Measurements from ENCODE around the gene TMEM120B. TPM values are rescaled to one million over a fixed set of nuclear protein-coding genes. Genes with fewer than 3 reads are reported as not detected.
A peak's percentile ranks its signal among the peaks of the same experiment; 100 is the strongest.

The TMEM120B gene
- total and polyA plus RNA-seq, 2 of the 13 experiments (the other 11 are each of a cell fraction or from before 2014, with no cell fraction given) = 7.1 to 12.9 TPM

GRCh38 chr12:121796855-121797751 is 84.6 kb downstream of the TMEM120B start (continued):
- TF ChIP-seq MBD4 (IDR thresholded peaks at IDR 0.05; ENCODE audit: borderline replicate concordance, low read length) (no peak), SRSF9 (IDR thresholded peaks at IDR 0.05; ENCODE audit: borderline replicate concordance, insufficient read depth, low read depth, low read length, poor library complexity, severe bottlenecking) (no peak), EHMT2 (IDR thresholded peaks at IDR 0.05; ENCODE audit: borderline replicate concordance, low read depth, low read length) (no peak), MTA1 (CRISPR knock-in tag; IDR thresholded peaks at IDR 0.05; ENCODE audit: borderline replicate concordance) (peak; percentile 73; the same call in 1 of the 2 replicates), ZNF749 (CRISPR knock-in tag; IDR thresholded peaks at IDR 0.05; ENCODE audit: borderline replicate concordance) (no peak; the same call in 1 of the 2 replicates), ZNF678 (CRISPR knock-in tag; IDR thresholded peaks at IDR 0.05) (no peak), ZC3H4 (CRISPR knock-in tag; IDR thresholded peaks at IDR 0.05; ENCODE audit: borderline replicate concordance) (peak; percentile 79; the same call in 1 of the 2 replicates), ZIK1 (CRISPR knock-in tag; IDR thresholded peaks at IDR 0.05; ENCODE audit: borderline replicate concordance, low read depth) (no peak), AHDC1 (CRISPR knock-in tag; IDR thresholded peaks at IDR 0.05; ENCODE audit: borderline replicate concordance) (no peak), HIC2 (CRISPR knock-in tag; IDR thresholded peaks at IDR 0.05; ENCODE audit: low read depth) (peak; percentile 98), PRDM4 (CRISPR knock-in tag; IDR thresholded peaks at IDR 0.05; ENCODE audit: borderline replicate concordance) (no peak), MEIS1 (CRISPR knock-in tag; IDR thresholded peaks at IDR 0.05; ENCODE audit: borderline replicate concordance) (peak; percentile 52; the same call in 1 of the 2 replicates)
- TF ChIP-seq, protein P1, sequence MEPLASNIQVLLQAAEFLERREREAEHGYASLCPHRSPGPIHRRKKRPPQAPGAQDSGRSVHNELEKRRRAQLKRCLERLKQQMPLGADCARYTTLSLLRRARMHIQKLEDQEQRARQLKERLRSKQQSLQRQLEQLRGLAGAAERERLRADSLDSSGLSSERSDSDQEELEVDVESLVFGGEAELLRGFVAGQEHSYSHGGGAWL (CRISPR knock-in tag; IDR thresholded peaks at IDR 0.05) = no peak; the same call in 1 of the 2 replicates
- TF ChIP-seq, protein P2, sequence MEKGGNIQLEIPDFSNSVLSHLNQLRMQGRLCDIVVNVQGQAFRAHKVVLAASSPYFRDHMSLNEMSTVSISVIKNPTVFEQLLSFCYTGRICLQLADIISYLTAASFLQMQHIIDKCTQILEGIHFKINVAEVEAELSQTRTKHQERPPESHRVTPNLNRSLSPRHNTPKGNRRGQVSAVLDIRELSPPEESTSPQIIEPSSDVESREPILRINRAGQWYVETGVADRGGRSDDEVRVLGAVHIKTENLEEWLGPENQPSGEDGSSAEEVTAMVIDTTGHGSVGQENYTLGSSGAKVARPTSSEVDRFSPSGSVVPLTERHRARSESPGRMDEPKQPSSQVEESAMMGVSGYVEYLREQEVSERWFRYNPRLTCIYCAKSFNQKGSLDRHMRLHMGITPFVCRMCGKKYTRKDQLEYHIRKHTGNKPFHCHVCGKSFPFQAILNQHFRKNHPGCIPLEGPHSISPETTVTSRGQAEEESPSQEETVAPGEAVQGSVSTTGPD (CRISPR knock-in tag; IDR thresholded peaks at IDR 0.05) = no peak
